ENCODE measurements around the gene CYFIP2. TPM values are rescaled to one million over a fixed set of nuclear protein-coding genes. Genes with fewer than 3 reads are reported as not detected.

The CYFIP2 gene
- total RNA-seq, 1 donor from 2014 or later: 96.8 TPM

GRCh38 chr5:157285310-157286035, 19.6 kb downstream of the CYFIP2 start:
- no peaks in the 10 kb centered on the region for H3K27me3 Mint-ChIP-seq (ENCODE audit: low read depth, unreplicated experiment)
- no peak for DNase-seq (ENCODE audit: low read depth)
- TF ChIP-seq CTCF (IDR thresholded peaks at IDR 0.05; ENCODE audit: insufficient read depth, low read depth, low read length) (no peak), EZH2 (IDR thresholded peaks at IDR 0.05; ENCODE audit: insufficient read depth, low read length) (no peak)
- H3K4me3 ChIP-seq (ENCODE audit: insufficient read depth, low read depth, low read length): no peak overlapping the region
- H2AFZ ChIP-seq (ENCODE audit: low read depth, low read length): no peak overlapping the region
- H3K9me3 Mint-ChIP-seq (ENCODE audit: unreplicated experiment): peaks cover 7% of the 10 kb centered on the region
- H3K4me3 Mint-ChIP-seq (ENCODE audit: unreplicated experiment): no peak overlapping the region
- no peak overlapping the region for H3K27ac Mint-ChIP-seq (ENCODE audit: unreplicated experiment)
- peaks cover 18% of the 10 kb centered on the region for H3K4me1 Mint-ChIP-seq (ENCODE audit: low read depth, unreplicated experiment)
- FAIRE-seq: no peak
- H3K36me3 Mint-ChIP-seq (ENCODE audit: low read depth, unreplicated experiment): peaks cover 10% of the 10 kb centered on the region
- H3K9me3 ChIP-seq (ENCODE audit: insufficient read depth, low read depth, low read length): no peaks in the 10 kb centered on the region
- no peak overlapping the region for H3K9ac ChIP-seq (ENCODE audit: low read length)
- H3K36me3 ChIP-seq (ENCODE audit: insufficient read depth, low read length): no peaks in the 10 kb centered on the region
- H4K20me1 ChIP-seq (ENCODE audit: insufficient read depth, low read length): no peaks in the 10 kb centered on the region
- no peaks in the 10 kb centered on the region for H3K79me2 ChIP-seq (ENCODE audit: insufficient read depth, low read length)
- no peak overlapping the region for H3K4me2 ChIP-seq (ENCODE audit: low read length)
- H3K27me3 ChIP-seq (ENCODE audit: insufficient read depth, low read length): no peaks in the 10 kb centered on the region
- peaks cover 10% of the 10 kb centered on the region for H3K4me1 ChIP-seq (ENCODE audit: insufficient read depth, low read length)
- no peak overlapping the region for H3K27ac ChIP-seq (ENCODE audit: low read depth, low read length)

- Mint-ChIP-seq H3K27ac (ENCODE audit: unreplicated experiment) (no peak overlapping the region), H3K36me3 (ENCODE audit: low read depth, unreplicated experiment) (peaks cover 10% of the 10 kb centered on the region), H3K27me3 (ENCODE audit: low read depth, unreplicated experiment) (no peaks in the 10 kb centered on the region), H3K4me1 (ENCODE audit: low read depth, unreplicated experiment) (peaks cover 24% of the 10 kb centered on the region), H3K4me3 (ENCODE audit: unreplicated experiment) (no peak overlapping the region), H3K9me3 (ENCODE audit: unreplicated experiment) (peaks cover 7% of the 10 kb centered on the region)
- Histone ChIP-seq H2AFZ (ENCODE audit: low read depth, low read length) (no peak overlapping the region), H3K4me1 (ENCODE audit: insufficient read depth, low read length) (peaks cover 14% of the 10 kb centered on the region), H3K4me3 (ENCODE audit: insufficient read depth, low read depth, low read length) (no peak overlapping the region), H3K36me3 (ENCODE audit: insufficient read depth, low read length) (no peaks in the 10 kb centered on the region), H3K9me3 (ENCODE audit: insufficient read depth, low read depth, low read length) (no peaks in the 10 kb centered on the region), H3K27me3 (ENCODE audit: insufficient read depth, low read length) (no peaks in the 10 kb centered on the region), H3K9ac (ENCODE audit: low read length) (no peak overlapping the region), H4K20me1 (ENCODE audit: insufficient read depth, low read length) (no peaks in the 10 kb centered on the region), H3K79me2 (ENCODE audit: insufficient read depth, low read length) (no peaks in the 10 kb centered on the region), H3K4me2 (ENCODE audit: low read length) (no peak overlapping the region), H3K27ac (ENCODE audit: low read depth, low read length) (no peak overlapping the region)
- TF ChIP-seq EZH2 (IDR thresholded peaks at IDR 0.05; ENCODE audit: insufficient read depth, low read length) (no peak), CTCF (IDR thresholded peaks at IDR 0.05; ENCODE audit: insufficient read depth, low read depth, low read length) (no peak)
- FAIRE-seq (no peak), DNase-seq (ENCODE audit: low read depth) (no peak)
Measured at GRCh38 chr5:157286761-157287211, 20.9 kb downstream of the CYFIP2 start.
